GM21447 (cell line): Measurements from ENCODE around the gene LONRF3.

Source experiments
- ATAC-seq: cut with Tn5 transposase; IDR thresholded peaks from one replicate; pipeline ENCODE4 v1.9.1; 2021; ENCODE audit not compliant: unreplicated experiment

The LONRF3 gene

DNA sequence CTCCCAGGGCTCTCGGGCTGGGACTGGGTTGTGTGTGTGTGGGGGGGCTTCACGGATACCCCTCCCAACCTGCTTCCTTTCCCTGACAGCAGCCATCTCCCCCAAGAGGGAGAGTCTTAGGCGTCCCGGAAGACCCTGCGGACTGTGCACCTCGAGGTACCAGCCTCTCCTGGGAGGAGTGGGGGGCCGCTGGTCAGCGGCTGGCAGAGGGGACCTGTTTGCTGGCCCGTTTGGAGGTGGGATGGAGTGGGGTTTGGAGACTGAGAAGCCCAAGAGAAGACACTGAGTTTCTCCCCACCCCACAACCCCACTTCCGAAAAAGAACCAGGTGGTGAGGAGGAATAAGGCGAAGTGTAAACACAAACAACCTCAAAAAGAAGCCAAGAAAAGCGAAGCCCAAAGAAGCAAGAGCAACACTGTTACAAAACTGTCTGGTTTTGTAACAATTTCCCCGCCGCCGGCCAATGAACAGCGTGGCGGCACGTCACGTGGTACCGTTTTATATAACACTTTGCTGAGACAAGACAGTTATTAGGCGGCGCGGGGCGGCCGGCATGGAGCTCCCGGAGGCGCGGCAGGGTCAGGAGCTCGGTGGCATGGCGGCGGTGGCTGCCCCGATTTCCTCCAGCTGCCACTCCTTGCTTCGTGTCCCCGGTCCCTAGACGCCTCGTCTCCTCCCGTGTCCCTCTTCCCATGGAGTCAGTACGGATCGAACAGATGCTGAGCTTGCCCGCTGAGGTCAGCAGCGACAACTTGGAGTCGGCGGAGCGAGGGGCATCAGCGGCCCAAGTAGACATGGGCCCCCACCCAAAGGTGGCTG is at the start of gene LONRF3:
Gene LONRF3 (plus strand): TSS at position 531 of the 820 bp plus-strand sequence. CDS start 163 bp downstream, at position 694.
- ATAC-seq, result no peak

DNA sequence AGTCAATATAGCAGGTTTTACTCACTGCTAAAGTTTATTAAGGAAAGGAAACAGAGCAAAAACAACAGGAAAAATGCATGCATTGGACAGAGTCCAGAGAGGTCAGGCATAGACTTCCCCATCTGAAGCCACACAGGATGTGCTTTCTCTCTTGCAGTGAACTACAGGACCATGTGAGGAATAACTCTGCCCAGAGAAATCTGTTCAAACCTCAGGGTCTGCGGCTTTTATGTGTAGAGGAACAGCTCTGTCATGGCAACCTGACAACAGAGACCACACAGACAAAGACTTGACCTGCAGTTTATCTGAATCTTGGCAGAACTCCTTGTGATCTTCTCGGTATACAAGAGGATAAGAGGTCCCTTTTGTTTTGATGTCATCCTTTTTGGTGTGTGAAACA is 46.3 kb upstream of the LONRF3 start:
- no peak for ATAC-seq

DNA sequence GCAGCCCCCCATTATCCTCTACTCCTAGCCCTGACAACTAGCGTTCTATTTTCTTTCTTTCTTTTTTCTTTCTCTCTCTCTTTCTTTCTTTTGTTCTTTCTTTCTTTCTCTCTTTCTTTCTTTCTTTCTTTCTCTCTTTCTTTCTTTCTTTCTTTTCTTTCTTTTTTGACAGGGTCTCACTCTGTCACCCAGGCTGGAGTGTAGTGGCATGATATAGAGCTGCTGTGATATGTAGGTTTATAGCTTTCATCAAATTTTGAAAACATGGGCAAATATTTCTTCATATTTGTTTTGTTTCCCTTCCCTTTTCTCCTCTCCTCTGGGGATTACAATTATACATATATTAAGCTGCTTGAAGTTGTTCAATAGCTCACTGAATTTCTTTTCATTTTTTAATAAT is 39.1 kb upstream of the LONRF3 start:
- no peak for ATAC-seq

DNA sequence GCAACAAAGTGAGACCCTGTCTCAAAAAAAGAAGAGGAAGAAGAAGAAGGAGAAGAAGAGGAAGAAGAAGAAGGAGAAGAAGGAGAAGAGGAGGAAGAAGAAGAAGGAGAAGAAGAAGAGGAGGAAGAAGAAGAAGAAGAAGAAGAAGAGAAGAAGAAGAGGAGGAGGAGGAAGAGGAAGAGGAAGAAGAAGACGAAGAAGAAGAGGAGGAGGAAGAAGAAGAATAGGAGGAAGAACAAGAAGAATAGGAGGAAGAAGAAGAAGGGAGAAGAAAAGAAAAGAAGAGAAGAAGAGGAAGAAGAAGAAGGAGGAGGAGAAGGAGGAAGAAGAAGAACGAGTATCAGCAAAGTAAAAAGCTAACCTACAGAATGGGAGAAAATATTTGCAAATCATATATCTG is 33.3 kb upstream of the LONRF3 start:
- no peak for ATAC-seq

DNA sequence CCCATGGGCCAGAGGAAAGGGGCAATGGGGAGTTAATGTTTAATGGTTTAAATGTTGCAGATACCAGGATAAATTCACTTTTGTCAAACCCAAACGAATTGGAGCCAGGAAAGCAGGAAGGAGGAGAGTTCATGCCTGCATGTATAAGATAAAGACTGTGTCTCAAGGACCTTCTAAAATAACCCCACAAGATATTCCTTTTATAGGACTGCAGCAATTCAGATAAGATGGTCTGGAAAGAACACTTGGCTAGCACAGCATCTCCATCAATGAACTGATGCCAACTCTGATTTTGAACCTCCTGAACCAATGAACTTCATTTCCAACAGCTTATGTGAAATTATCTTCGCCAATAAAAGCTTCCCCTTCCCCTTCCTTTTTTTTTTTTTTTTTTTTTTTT is 31.3 kb upstream of the LONRF3 start:
- ATAC-seq, result no peak

DNA sequence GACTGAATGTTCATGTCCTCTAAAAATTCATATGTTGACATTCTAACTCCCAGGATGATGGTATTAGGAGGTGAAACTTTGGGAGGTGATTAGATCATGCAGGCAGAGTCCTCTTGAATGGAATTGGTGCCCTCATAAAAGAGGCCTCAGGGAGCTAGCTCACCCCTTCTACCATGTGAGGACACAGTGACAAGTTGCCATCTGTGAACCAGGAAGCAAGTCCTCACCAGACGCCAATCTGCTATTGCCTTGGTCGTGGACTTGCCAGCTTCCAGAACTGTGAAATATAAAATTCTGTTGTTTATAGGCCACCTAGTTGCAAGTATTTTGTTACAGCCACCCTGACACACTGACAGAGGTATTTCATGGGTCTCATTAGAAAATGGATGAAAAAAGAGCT is 28.5 kb upstream of the LONRF3 start:
- no peak for ATAC-seq

DNA sequence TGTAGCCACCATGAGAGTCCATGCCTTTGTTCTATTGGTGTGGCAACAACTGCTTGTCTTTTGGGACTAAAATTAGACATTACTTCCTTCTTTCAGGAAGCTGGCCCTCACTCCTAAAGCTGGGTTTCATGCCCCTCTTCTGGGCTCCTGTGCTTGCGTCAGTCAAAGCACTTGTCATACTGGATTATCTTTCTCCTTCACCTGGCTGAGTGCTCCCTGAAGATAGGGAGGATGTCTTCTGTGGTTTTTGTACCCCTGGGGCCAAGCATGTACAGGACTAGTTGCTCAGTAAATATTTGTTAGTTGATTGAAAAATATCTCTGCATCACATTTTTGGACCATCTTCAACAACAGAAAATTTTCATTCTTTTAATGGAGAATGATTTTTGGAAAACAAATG is 26.1 kb upstream of the LONRF3 start:
- ATAC-seq, result no peak

DNA sequence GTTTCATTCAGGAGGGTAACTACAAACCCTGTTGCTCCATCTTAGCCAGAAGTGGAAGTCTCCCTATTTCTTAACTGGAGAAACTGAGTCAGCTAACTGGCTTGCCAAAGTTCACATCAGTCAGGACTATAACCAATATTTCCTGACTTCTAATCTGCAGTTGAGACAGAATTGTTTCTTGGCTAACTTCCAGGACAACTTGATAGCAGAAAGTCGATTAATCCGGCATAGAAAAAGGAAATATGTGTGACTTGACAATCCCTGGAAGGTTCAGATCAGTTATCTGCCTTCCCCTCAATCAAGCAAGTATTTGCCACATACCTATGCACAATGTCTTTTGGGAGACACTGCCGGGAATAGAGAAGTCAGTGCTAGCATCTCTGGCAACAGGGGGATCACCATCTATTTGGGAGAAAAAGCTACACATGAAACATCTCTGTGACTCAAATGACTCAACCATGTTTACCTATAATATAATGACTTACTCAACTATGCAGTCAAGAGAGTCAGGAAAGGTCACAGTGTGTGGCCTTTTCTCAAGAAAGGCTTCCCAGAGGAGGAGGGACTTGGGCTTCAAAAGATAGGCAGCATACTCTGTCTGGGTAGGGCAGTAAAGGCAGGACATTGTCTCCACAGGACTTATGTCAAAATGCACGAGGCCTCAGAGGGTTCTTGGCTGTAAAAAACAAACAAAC is 12.4 kb upstream of the LONRF3 start:
- no peak for ATAC-seq

DNA sequence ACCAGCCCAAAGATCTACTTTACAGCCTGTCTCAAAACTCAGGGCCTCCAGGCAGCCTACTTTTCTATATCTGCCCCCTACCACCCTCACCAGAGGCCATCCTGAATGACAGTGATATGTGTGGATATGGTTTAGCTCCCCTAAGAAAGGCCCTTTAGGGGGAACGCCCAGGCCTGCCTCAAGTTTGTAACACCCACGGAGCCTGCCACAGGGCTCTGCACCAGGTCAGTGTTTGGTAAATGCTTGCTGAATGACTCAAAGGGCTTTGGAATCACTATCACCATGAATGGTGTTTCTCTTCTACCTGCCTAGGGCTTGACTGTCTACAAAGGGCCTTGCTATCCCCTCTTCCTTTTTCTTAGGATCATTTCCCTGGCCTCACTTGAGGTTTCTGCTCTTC is 11.3 kb upstream of the LONRF3 start:
- no peak for ATAC-seq

DNA sequence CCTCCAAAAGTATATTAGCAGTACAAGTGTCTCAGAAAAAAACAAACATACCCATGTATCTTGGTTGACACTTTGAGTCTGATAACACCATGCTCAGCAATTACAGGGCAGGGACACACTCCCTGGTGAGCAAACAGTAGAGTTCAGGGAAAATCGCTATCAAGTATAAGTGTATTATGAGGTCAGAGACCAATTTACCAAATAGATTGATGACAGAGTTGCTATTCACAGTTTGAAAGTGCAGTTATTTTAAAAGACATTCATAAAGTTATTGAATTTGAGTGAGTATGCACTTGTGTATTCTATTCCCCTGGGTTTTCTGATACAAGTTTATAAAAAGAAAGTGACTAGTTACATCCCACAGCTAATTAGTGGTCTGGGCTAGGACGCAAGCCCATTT is 10.2 kb upstream of the LONRF3 start:
- ATAC-seq, result no peak

DNA sequence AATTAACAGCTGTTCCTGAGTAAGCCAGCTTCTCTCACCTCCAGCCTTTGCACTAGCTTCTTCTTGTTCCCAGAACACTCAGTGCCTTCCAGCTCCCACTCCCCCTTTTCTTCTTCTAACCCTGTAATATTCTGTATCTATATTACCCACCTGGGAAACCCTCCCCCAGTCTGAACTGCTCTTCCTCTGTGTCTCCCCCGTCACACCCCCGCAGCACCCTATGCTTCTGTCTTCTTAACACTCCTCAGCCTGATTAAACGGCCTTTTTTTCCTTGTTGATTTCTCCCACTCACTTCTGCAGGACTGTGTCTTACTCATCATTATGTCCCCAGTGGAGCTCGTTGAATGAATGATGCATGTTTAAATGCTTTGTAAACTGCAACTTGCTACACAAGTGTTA is 9.0 kb upstream of the LONRF3 start:
- no peak for ATAC-seq

DNA sequence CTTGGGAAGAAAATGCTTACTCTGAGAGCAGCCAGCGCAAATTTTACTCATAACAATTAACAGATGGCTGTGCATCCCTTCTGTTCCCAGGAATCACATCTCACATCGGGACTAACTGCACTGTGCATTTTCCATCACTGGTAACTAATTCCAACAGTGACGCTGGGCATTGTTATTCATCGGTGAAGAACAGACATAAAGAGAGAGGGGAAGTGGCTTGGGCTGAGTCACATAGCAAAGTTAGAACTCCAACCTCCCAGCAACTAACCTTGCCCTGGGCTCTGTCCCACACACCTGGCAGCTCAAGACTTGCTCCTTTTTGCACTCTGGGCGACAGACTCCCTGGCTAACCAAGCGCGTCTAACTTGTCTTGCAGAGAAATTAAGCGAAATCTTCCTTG is 6.4 kb upstream of the LONRF3 start:
- ATAC-seq, result no peak

DNA sequence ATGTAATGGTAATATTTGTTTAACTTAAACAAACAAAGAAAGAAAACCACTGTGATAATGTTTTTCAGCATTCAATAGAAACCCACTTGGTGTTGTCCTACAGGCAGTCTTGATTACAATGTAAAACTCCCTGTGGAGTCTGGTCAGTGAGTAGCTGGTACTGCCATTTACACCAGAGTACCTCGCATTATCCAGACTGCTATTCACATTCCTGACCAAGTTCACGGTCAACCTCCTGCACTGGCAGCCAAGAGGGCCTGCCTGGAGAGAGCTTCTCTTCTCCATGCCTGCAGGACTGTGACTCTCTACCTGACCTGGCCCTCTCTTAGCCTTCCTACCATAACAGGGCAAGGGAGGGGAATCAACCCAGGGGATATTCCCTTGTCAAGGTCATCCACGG is 2.9 kb upstream of the LONRF3 start:
- no peak for ATAC-seq

DNA sequence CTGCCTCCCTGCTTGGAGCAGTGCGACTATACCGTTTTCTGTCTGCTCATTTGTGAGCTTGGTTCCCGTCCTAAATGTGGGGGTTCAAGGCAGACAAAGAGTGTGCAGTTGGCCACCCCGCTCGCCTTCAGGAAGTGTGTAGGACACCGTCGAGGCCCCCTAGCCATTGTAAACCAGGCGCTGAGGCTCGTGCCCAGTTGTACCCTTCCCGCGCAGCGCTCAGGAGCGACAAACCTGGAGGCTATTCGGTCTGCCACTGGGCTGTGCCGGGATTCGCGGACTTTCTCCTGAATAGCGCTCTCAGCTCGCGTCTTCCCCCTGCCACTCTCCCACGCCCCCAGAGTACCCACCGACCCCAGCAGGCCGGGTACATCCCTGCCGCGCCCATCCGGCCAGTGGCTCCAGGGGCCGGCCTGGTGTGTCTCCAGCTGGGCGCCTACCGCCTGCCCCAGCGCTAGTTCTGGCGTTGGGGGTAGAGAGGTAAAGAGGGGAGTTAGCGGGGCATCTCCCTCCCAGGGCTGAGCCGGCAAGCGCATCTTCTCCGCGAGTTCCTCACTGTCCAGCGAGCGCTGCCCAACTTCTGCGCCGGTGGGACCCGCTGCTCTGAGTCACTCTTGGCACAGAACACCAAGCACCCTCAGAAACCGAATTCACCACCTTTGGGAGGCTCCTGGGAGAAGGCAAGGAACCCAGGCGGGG is 880 bp upstream of the LONRF3 start:
- ATAC-seq, result no peak

DNA sequence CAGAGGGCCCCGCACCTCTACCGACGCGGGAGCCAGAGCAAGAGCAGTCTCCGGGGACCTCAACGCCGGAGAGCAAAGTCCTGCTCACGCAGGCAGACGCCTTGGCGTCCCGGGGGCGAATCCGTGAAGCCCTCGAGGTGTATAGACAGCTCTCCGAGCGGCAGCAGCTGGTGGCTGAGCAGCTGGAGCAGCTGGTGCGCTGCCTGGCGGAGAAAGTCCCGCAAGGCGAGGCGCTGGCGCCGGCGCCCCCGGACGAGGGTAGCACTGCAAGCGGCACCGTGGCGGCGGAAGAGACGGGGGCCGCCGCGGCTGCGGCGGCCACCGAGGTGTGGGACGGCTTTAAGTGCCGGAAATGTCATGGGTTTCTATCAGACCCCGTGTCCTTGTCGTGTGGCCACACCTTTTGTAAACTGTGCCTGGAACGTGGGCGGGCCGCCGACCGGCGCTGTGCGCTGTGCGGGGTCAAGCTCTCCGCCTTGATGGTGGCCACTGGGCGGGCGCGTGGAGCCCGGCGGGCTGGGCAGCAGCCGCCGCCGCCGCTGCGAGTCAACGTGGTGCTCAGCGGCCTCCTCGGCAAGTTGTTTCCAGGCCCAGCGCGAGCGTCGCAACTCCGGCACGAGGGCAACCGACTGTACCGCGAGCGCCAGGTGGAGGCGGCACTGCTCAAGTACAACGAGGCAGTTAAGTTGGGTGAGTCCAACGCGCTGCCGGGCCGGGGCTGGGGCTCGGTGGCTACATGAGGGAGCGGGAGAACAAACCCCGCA is 672 bp downstream of the LONRF3 start:
- ATAC-seq, result no peak

DNA sequence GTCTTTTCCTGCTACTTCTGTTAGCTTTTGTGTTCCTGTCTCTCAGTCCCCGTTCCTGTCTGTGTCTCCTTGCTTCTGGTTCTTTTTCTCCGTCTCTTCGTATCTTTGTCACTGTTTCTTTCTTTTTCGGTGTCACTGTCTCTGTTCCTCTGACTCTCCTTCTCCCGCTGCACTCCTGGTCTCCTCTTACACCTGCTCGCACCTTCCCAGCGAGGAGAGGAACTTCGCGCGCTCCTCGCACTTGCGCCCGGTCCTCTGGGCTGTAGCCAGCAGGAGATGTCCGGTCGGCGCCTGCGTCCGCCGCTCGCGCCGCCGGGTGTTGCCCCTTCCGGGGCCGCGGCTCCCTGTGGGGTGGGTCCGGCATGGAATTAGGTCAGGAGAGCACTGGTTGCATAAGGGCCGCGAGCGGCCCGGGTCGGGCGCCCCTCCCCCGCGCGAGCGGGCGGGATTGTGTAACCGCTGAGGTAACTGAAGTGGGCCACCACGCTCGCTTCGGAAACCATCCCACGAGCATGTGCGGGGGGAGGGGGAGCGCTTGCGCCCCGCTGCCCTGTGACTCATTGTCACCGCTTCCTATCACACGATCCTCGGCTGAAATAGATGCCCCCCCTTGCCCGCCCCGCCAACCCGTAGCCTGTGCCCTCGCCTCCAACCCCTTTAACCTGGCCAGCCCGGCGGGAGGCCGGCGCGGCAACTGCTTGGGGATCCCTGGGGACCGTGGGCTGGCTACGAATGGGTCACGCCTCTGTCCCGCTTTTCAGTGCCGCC is 1.6 kb downstream of the LONRF3 start:
- ATAC-seq, result no peak

DNA sequence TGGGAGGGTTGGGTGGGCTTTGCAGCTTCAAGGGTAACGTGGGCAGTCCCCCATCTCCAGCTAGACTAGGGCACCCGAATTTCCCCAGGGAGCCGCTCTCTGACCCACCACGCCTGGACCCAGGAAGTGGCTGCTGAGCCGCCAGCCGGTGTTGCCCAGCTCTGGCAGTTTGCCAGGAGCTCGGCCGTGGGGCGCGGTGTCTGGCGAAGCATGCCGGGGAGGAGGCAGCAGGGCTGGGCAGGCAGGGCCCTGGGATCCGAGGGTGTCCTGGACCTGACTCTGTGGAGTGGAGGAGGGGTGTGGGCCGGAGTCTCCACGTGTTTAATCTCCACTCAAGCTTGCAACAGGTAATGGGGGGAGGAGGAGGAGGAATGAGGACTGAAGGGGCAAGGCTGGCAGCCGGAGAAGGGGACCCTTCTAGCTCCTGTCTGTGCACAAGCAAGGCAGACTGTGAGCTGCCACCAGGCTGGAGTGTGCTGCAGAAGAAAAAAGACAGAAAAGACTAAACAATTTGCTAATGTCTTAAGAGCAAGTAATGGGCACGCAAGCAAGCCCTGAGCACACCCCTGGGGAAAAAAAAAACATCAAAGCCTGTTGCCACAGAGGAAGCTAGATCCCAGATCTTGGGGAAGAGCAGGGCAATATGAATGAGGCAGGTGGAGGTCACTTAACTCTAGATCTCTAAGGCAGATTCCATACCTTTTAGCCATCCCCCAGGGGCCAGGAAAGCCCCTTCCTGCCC is 2.4 kb downstream of the LONRF3 start:
- ATAC-seq, result no peak

DNA sequence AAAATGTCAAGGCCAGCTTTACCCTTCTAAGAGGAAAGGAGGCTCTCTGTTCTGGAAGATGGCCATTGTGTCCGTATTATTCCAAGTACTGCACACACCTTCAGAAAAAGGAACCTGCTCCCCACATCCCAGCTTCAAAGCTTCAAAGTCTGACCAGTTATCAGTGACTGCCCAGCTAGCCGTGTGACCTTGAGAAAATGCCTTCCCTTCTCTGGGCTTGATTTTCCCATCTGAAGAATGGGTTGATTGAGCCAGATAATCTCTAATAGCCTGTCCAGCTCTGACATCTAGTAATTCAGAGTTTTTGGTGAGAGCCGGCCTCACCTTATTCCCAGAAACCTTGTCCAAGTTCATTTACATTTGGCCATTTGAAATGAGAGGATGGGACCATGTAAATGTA is 3.0 kb downstream of the LONRF3 start:
- ATAC-seq, result no peak

DNA sequence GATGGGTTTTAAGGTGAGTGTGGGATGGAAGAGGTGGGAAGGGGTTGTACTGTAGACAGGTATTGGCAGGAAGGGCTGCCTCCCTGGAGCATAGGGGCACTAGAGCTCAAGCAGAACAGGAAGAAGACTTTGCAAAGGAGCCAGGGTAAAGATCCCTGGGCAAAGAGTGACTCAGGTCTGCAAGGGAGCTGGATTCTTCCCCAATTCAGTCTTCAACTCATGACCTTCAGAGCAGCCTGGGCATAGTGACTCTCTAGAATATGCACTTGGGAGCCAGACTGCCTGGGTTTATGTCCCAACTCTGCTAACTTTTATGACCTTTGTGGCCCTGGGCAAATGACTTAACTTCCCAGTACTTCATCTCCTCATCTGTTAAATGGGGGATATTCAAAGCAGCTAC is 4.0 kb downstream of the LONRF3 start:
- ATAC-seq, result no peak

DNA sequence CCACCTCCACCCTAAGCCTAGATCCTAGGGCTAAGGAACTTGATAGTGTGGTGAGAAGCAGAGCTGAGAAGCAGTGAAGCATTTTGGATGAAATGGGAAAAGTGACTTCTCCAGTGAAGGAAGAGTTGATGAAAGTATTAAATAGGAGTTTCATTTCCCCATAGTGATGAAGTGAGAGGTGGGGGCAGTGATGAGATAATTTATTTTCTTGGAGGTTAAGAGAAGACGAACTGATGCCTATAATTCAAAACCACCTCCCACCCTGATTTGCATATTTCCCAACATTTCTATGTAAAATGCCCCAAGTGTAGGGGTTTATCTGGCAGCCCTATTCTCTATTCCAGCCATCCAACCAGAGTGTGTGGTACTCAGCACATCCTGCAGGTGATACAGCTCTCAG is 6.3 kb downstream of the LONRF3 start:
- no peak for ATAC-seq
